SKM-1 treated with dmso at 0.1 percent for 144 hours (cell line): ENCODE data around the gene MLLT10.

Experiments used
- DNase-seq: peaks from one replicate; lab custom pipeline; 2025; ENCODE audit not compliant: unreplicated experiment; lab: John Stamatoyannopoulos, UW

MLLT10 gene

GRCh38 chr10:21759232-21759631, 225.2 kb downstream of the MLLT10 start:
- DNase-seq, result no peak

GRCh38 chr10:21760332-21760731, 226.3 kb downstream of the MLLT10 start:
- no peak for DNase-seq

GRCh38 chr10:21764466-21765189, 230.6 kb downstream of the MLLT10 start:
- DNase-seq, result no peak

DNA sequence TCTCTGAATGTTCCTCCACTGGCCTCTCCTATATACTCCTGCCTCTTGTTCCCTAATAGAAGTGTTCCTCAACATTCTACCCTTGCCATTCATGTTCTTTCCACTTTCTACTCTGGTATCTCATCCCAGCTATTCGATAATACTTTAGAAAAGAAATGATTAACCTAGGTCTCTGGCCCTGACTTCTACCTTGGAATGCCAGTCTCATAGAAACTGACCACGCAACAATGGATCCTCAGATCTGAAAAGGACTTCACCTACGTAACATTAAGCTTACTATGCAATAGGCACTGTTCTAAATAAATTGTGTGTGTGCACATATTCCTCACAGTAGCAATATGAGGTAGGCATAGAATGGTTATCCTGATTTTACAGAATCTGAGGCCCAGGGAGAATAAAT, 235.0 kb downstream of the MLLT10 start:
- no peak for DNase-seq

DNA sequence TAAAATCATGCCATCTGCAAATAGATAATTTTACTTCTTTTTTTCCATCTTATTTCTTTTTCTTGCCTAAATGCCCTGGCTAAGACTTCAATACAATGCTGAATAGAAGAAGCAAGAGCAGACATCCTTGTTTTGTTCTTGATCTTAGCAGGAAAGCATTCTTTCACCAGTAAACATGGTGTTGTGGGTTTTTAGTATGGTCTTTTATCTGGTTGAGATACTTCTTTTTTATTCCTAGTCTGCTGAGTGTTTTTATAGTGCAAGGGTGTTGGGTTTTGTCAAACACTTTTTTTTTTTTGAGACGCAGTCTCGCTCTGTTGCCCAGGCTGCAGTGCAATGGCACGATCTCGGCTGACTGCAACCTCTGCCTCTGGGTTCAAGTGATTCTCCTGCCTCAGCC, 237.2 kb downstream of the MLLT10 start:
- no peak for DNase-seq

- no peak for DNase-seq
These were observed 242.9 kb downstream of the MLLT10 start for GRCh38 chr10:21776883-21777282.

GRCh38 chr10:21791276-21791675, 257.2 kb downstream of the MLLT10 start:
- DNase-seq, result no peak
